ENCODE data around the gene MCIDAS.

- TF ChIP-seq, protein P1, sequence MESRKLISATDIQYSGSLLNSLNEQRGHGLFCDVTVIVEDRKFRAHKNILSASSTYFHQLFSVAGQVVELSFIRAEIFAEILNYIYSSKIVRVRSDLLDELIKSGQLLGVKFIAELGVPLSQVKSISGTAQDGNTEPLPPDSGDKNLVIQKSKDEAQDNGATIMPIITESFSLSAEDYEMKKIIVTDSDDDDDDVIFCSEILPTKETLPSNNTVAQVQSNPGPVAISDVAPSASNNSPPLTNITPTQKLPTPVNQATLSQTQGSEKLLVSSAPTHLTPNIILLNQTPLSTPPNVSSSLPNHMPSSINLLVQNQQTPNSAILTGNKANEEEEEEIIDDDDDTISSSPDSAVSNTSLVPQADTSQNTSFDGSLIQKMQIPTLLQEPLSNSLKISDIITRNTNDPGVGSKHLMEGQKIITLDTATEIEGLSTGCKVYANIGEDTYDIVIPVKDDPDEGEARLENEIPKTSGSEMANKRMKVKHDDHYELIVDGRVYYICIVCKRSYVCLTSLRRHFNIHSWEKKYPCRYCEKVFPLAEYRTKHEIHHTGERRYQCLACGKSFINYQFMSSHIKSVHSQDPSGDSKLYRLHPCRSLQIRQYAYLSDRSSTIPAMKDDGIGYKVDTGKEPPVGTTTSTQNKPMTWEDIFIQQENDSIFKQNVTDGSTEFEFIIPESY (IDR thresholded peaks at IDR 0.05; ENCODE audit: extremely low read depth, insufficient replicate concordance, low read length) = no peak
- TF ChIP-seq POLR2AphosphoS5 (IDR thresholded peaks at IDR 0.05; ENCODE audit: low read depth, low read length) (no peak), POLR2A (IDR thresholded peaks at IDR 0.05; ENCODE audit: borderline replicate concordance, extremely low read depth, insufficient read depth, insufficient read length) (no peak)
Measured at GRCh38 chr5:55231919-55232270, 4.8 kb upstream of the MCIDAS start.

All from HCT116 (cell line).